NCI-H2171 treated with DMSO at 0.1 percent for 48 hours (cell line): ENCODE measurements around the gene ISCU.
"Not testable (repeated sequence)": the region's sequence is repeated elsewhere in the genome, so short reads cannot be mapped to it uniquely, and the experiment has no call there.

ENCODE experiments used
- DNase-seq: peaks from one replicate; lab custom pipeline; 2025; lab: John Stamatoyannopoulos, UW

ISCU gene

GRCh38 chr12:108589028-108589839, 26.8 kb downstream of the ISCU start:
- DNase-seq, result peak; percentile 61

- DNase-seq, result no peak
Observed at GRCh38 chr12:108589840-108590229, 27.4 kb downstream of the ISCU start.

GRCh38 chr12:108590463-108590862, 28.1 kb downstream of the ISCU start:
- DNase-seq, result not testable (repeated sequence)

- no peak for DNase-seq
Observed at GRCh38 chr12:108591267-108591980, 29.0 kb downstream of the ISCU start.

GRCh38 chr12:108592033-108592909, 29.9 kb downstream of the ISCU start:
- no peak for DNase-seq

GRCh38 chr12:108594323-108594903, 32.0 kb downstream of the ISCU start:
- DNase-seq, result no peak

- no peak for DNase-seq
Observed at GRCh38 chr12:108594960-108595710, 32.7 kb downstream of the ISCU start.

GRCh38 chr12:108595711-108596647, 33.6 kb downstream of the ISCU start:
- no peak for DNase-seq

GRCh38 chr12:108596854-108597558, 34.6 kb downstream of the ISCU start:
- no peak for DNase-seq

GRCh38 chr12:108597559-108598471, 35.4 kb downstream of the ISCU start, which contains the start of gene TMEM119:
Gene TMEM119, minus strand, starts transcription at chr12:108598084. Its CDS starts 5,701 bp downstream, at chr12:108592383.
- no peak for DNase-seq

- no peak for DNase-seq
Observed at GRCh38 chr12:108598553-108599250, 36.3 kb downstream of the ISCU start.

GRCh38 chr12:108599541-108599940, 37.1 kb downstream of the ISCU start:
- DNase-seq, result no peak

- DNase-seq, result no peak
Observed at GRCh38 chr12:108599948-108600701, 37.7 kb downstream of the ISCU start.

- DNase-seq, result no peak
Observed at GRCh38 chr12:108600702-108601007, 38.3 kb downstream of the ISCU start.

- no peak for DNase-seq
Observed at GRCh38 chr12:108602209-108602705, 39.9 kb downstream of the ISCU start.

GRCh38 chr12:108602976-108603704, 40.7 kb downstream of the ISCU start:
- no peak for DNase-seq
